BJ (cell line): ENCODE data around the gene ATXN1. TPM values are rescaled to one million over a fixed set of nuclear protein-coding genes. Genes with fewer than 3 reads are reported as not detected.

Experiments used
- CTCF ChIA-PET: fragments of 350-600 bp; formaldehyde crosslinking; extraction: SDS; loops from one replicate; lab custom pipeline; 2021; ENCODE audit warnings: antibody characterized with exemption, inconsistent platforms; lab: Yijun Ruan, JAX
- POLR2A ChIA-PET: fragments of 300-600 bp; sonication (Branson Sonifier 250); formaldehyde crosslinking; extraction: SDS; loops from one replicate; lab custom pipeline; 2021; ENCODE audit warnings: antibody characterized with exemption; lab: Charles Lee
- DNase-seq: peaks from one replicate; pipeline ENCODE4 v3.0.0-alpha.2; 2011; ENCODE audit warnings: low read depth
- H3K27me3 ChIP-seq: 2 replicates; pipeline ENCODE4 v1.6.0; 2011; ENCODE audit warnings: low read length; ENCODE audit not compliant: control insufficient read depth, insufficient read depth
- H3K36me3 ChIP-seq: 2 replicates; pipeline ENCODE4 v1.5.1; 2011; ENCODE audit warnings: low read length; ENCODE audit not compliant: control insufficient read depth, insufficient read depth
- H3K4me3 ChIP-seq: 2 replicates; pipeline ENCODE4 v1.5.1; 2011; ENCODE audit warnings: low read depth, mild to moderate bottlenecking, control low read depth, low read length
- CTCF ChIP-seq: IDR thresholded peaks from 2 replicates; pipeline ENCODE4 v1.5.1; 2011; ENCODE audit warnings: low read depth, mild to moderate bottlenecking, control low read depth, inconsistent platforms, low read length, moderate library complexity; ENCODE audit not compliant: insufficient read depth
- polyA plus RNA-seq: library from polyadenylated mRNA; depleted of rRNA; stranded (reverse); fragments of >200 nt; gene quantifications from 2 replicates; pipeline ENCODE4 v1.2.3, GENCODE V29; 2011

ATXN1 gene
- polyA plus RNA-seq, 1 experiment: 60.2 TPM

GRCh38 chr6:16321341-16321710, 439.9 kb downstream of the ATXN1 start:
- ChIA-PET POLR2A (no interaction called here), CTCF (interaction anchor here (0.5 to 9.1 kb wide), 3 partner anchors 12 to 432 kb away, joined by 3 to 70 read pairs (median 5); no protein-coding TSS in a partner anchor)
- no peaks in the 10 kb centered on the region for H3K27me3 ChIP-seq
- H3K36me3 ChIP-seq: peaks cover 3% of the 10 kb centered on the region
- no peak for DNase-seq
- no peak overlapping the region for H3K4me3 ChIP-seq
- no peak for TF ChIP-seq CTCF

- CTCF ChIA-PET: interaction anchor here (1.8 to 9.1 kb wide), 2 partner anchors 12 to 89 kb away, joined by 5 to 70 read pairs; no protein-coding TSS in a partner anchor
- Histone ChIP-seq H3K36me3 (no peaks in the 10 kb centered on the region; the same call in 1 of the 2 replicates), H3K4me3 (no peak overlapping the region), H3K27me3 (no peaks in the 10 kb centered on the region)
- POLR2A ChIA-PET: no interaction called here
- DNase-seq: no peak
- TF ChIP-seq CTCF: no peak
Measured at GRCh38 chr6:16320533-16321340, 440.5 kb downstream of the ATXN1 start.

GRCh38 chr6:16319813-16320532, 441.3 kb downstream of the ATXN1 start:
- ChIA-PET CTCF (interaction anchor here (1.8 to 9.1 kb wide), 2 partner anchors 13 to 90 kb away, joined by 5 to 70 read pairs; no protein-coding TSS in a partner anchor), POLR2A (no interaction called here)
- Histone ChIP-seq H3K4me3 (no peak overlapping the region), H3K27me3 (no peaks in the 10 kb centered on the region), H3K36me3 (no peaks in the 10 kb centered on the region)
- peak; percentile 87 for DNase-seq
- no peak for TF ChIP-seq CTCF

- no peaks in the 10 kb centered on the region for H3K36me3 ChIP-seq
- H3K27me3 ChIP-seq: no peaks in the 10 kb centered on the region
- ChIA-PET POLR2A (no interaction called here), CTCF (interaction anchor here (0.6 to 9.1 kb wide), 7 partner anchors 14 to 446 kb away, joined by 3 to 70 read pairs (median 4); no protein-coding TSS in a partner anchor)
- H3K4me3 ChIP-seq: no peak overlapping the region
- no peak for DNase-seq
- TF ChIP-seq CTCF: no peak
Measured at GRCh38 chr6:16318953-16319720, 442.1 kb downstream of the ATXN1 start.
